Astrocyte (in vitro differentiated cells and primary cell): ENCODE data around the gene OR10A4. TPM values are rescaled to one million over a fixed set of nuclear protein-coding genes. Genes with fewer than 3 reads are reported as not detected.

Source experiments
- DNase-seq: peaks from one replicate; pipeline ENCODE4 v3.0.0-alpha.2; 2010; ENCODE audit warnings: low read depth
- FAIRE-seq: peaks from 2 replicates; lab custom pipeline; 2011; peaks lifted over from hg19 to GRCh38; lab: Jason Lieb, UNC
- H2AFZ ChIP-seq: 2 replicates; pipeline ENCODE4 v1.6.0; 2012; ENCODE audit warnings: low read depth, low read length, inconsistent platforms
- H3K27ac ChIP-seq: 2 replicates; pipeline ENCODE4 v1.5.1; 2011; ENCODE audit warnings: low read depth, low read length, inconsistent platforms
- H3K27me3 ChIP-seq: 2 replicates; pipeline ENCODE4 v1.6.0; 2011; ENCODE audit warnings: low read length, inconsistent platforms; ENCODE audit not compliant: insufficient read depth
- H3K36me3 ChIP-seq: 2 replicates; pipeline ENCODE4 v1.5.1; 2011; ENCODE audit warnings: low read length, inconsistent platforms; ENCODE audit not compliant: insufficient read depth
- H3K4me1 ChIP-seq: 2 replicates; pipeline ENCODE4 v1.5.1; 2011; ENCODE audit warnings: low read length, inconsistent platforms; ENCODE audit not compliant: insufficient read depth
- H3K4me2 ChIP-seq: 2 replicates; pipeline ENCODE4 v1.6.0; 2012; ENCODE audit warnings: low read length, inconsistent platforms
- H3K4me3 ChIP-seq: 2 replicates; pipeline ENCODE4 v1.5.1; 2011; ENCODE audit warnings: low read depth, mild to moderate bottlenecking, low read length, inconsistent platforms; ENCODE audit not compliant: insufficient read depth
- H3K79me2 ChIP-seq: 2 replicates; pipeline ENCODE4 v1.6.0; 2012; ENCODE audit warnings: mild to moderate bottlenecking, low read length, inconsistent platforms; ENCODE audit not compliant: insufficient read depth
- H3K9ac ChIP-seq: 2 replicates; pipeline ENCODE4 v1.6.0; 2012; ENCODE audit warnings: mild to moderate bottlenecking, low read length, inconsistent platforms
- H3K9me3 ChIP-seq: 2 replicates; pipeline ENCODE4 v1.5.1; 2012; ENCODE audit warnings: low read depth, mild to moderate bottlenecking, low read length, inconsistent platforms; ENCODE audit not compliant: insufficient read depth
- H4K20me1 ChIP-seq: 2 replicates; pipeline ENCODE4 v1.6.0; 2012; ENCODE audit warnings: low read length, inconsistent platforms; ENCODE audit not compliant: insufficient read depth
- H3K27ac Mint-ChIP-seq: one replicate; pipeline ENCODE4 v1.8.0; 2021; ENCODE audit warnings: mild to moderate bottlenecking, mixed read lengths; ENCODE audit not compliant: unreplicated experiment
- H3K27me3 Mint-ChIP-seq: one replicate; pipeline ENCODE4 v1.8.0; 2021; ENCODE audit warnings: low read depth, mixed read lengths; ENCODE audit not compliant: unreplicated experiment
- H3K36me3 Mint-ChIP-seq: one replicate; pipeline ENCODE4 v1.8.0; 2021; ENCODE audit warnings: low read depth, mixed read lengths; ENCODE audit not compliant: unreplicated experiment
- H3K4me1 Mint-ChIP-seq: one replicate; pipeline ENCODE4 v1.8.0; 2021; ENCODE audit warnings: low read depth, mixed read lengths; ENCODE audit not compliant: unreplicated experiment
- H3K4me3 Mint-ChIP-seq: one replicate; pipeline ENCODE4 v1.8.0; 2021; ENCODE audit warnings: mild to moderate bottlenecking, moderate library complexity, mixed read lengths; ENCODE audit not compliant: unreplicated experiment
- H3K9me3 Mint-ChIP-seq: one replicate; pipeline ENCODE4 v1.8.0; 2021; ENCODE audit warnings: mild to moderate bottlenecking, mixed read lengths; ENCODE audit not compliant: unreplicated experiment
- CTCF ChIP-seq: IDR thresholded peaks from 2 replicates; pipeline ENCODE4 v1.5.1; 2011; ENCODE audit warnings: low read depth, mild to moderate bottlenecking, inconsistent platforms, low read length, moderate library complexity; ENCODE audit not compliant: insufficient read depth
- EZH2 ChIP-seq: IDR thresholded peaks from 2 replicates; pipeline ENCODE4 v1.6.1; 2012; ENCODE audit warnings: mild to moderate bottlenecking, low read length, inconsistent platforms; ENCODE audit not compliant: insufficient read depth
- total RNA-seq: library from RNA; stranded (reverse); gene quantifications from 2 replicates; pipeline ENCODE4 v1.2.1, GENCODE V29; 2021

OR10A4 gene
- total RNA-seq, 1 donor from 2014 or later, result not detected

DNA sequence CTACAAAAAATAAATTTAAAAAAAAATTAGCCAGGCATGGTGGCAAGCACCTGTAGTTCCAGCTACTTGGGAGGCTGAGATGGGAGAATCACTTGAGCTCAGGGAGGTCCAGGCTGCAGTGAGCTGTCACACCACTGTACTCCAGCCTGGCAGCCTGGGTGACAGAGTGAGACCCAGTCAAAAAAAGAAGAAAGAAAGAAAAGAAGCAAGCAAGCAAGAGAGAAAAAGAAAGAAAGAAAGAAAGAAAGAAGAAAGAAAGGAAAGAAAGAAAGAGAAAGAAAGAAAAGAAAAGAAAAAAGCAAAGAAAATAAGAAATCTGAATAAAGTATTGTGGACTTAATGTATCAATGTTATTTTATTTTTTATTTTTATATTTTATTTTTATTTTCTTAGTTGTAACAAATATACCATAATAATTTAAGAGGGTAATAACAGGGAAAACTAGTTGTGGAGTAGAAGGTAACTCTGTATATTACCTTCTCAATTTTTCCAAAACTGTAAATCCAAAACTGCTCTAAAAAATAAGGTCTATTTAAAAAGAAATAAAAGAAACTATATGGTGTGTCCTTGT lies 48.7 kb downstream of the OR10A4 start:
- H3K4me1 ChIP-seq, result peaks cover 12% of the 10 kb centered on the region
- no peak for DNase-seq
- no peaks in the 10 kb centered on the region for H3K9me3 ChIP-seq
- no peak overlapping the region for H3K4me3 ChIP-seq
- peak overlapping the region; percentile 99 for H2AFZ ChIP-seq
- Mint-ChIP-seq H3K4me1 (peaks cover 2% of the 10 kb centered on the region), H3K4me3 (peak overlapping the region; percentile 97), H3K27ac (no peak overlapping the region), H3K36me3 (no peaks in the 10 kb centered on the region), H3K9me3 (no peaks in the 10 kb centered on the region), H3K27me3 (no peaks in the 10 kb centered on the region)
- no peak overlapping the region for H3K4me2 ChIP-seq
- H3K9ac ChIP-seq, result no peak overlapping the region
- no peaks in the 10 kb centered on the region for H4K20me1 ChIP-seq
- no peak for FAIRE-seq
- H3K27me3 ChIP-seq, result no peaks in the 10 kb centered on the region
- no peaks in the 10 kb centered on the region for H3K36me3 ChIP-seq
- H3K79me2 ChIP-seq, result peaks cover 6% of the 10 kb centered on the region
- TF ChIP-seq CTCF, result no peak
- no peak overlapping the region for H3K27ac ChIP-seq

DNA sequence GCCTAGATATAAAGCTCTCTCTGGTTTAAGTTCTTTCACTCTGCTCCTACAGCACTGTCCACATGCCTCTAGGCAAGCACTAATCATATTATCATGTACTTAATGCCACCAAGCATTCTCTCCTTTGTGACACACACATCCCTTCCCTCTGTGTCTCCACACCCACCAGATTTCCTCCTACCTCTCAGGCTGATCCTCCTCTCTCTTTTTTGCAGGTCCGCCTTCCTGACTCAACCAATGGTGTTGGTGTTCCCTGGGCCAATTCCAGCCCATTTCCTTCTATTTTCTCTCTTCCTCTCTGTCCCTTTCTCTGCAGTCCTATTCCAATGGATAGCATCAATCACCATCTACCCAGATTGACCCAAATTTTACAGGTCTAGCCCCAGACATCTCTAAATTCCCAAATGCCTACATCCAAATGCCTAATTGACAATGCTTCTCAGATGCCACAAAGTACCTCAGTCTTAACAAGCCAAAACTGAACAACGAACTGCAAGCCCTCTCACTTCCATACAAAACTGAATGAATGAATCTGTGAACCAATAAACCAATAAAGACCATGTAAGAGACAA lies 49.3 kb downstream of the OR10A4 start:
- FAIRE-seq, result no peak
- peak overlapping the region; percentile 89 for H3K9ac ChIP-seq
- no peak for TF ChIP-seq CTCF
- no peak for TF ChIP-seq EZH2
- H3K27ac ChIP-seq, result peak overlapping the region; percentile 25
- no peaks in the 10 kb centered on the region for H3K9me3 ChIP-seq
- no peaks in the 10 kb centered on the region for H3K36me3 Mint-ChIP-seq
- H3K4me1 Mint-ChIP-seq, result peaks cover 2% of the 10 kb centered on the region
- H3K27me3 Mint-ChIP-seq, result no peaks in the 10 kb centered on the region
- H3K27ac Mint-ChIP-seq, result peak overlapping the region; percentile 42
- no peaks in the 10 kb centered on the region for H3K9me3 Mint-ChIP-seq
- H3K27me3 ChIP-seq, result no peaks in the 10 kb centered on the region
- no peaks in the 10 kb centered on the region for H4K20me1 ChIP-seq
- peak overlapping the region; percentile 97 for H3K4me3 Mint-ChIP-seq
- DNase-seq, result peak; percentile 9
- no peaks in the 10 kb centered on the region for H3K36me3 ChIP-seq
- peaks cover 12% of the 10 kb centered on the region for H3K4me1 ChIP-seq
- H3K79me2 ChIP-seq, result peaks cover 6% of the 10 kb centered on the region
- peak overlapping the region; percentile 96 for H3K4me2 ChIP-seq
- H3K4me3 ChIP-seq, result peak overlapping the region; percentile 91
- peak overlapping the region; percentile 99 for H2AFZ ChIP-seq
